ENCODE results near the gene HIVEP3.

DNA sequence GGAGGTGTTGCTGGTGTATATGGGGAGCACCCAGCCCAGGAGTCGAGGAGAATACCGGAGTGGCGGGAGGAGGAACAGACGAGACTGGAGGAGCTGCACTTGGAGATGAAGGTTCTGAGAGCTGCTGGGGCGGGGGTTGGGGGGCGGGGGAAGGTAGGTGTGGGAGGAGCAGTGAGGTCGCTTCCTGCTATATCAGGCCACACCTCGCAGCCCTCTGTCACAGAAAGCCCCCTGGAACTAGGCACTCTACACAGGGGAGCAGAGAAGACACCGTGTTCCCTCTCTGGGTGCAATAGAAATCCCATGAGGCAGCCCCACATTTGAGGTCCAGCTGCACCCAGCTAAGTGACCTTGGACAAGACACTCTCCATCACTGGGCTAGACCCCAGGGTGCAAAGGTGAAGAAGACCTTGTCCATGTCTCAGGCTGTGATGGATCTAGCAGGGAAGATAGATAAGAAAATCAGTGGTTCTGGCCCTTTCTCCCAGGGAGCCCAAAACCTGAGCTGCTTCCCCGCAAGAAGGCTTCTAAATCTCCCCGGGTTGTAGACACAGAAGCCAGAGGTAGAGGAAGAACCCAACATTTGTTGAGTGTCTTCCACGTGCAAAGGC lies 278.5 kb downstream of the HIVEP3 start:
- TF ChIP-seq, protein P1, sequence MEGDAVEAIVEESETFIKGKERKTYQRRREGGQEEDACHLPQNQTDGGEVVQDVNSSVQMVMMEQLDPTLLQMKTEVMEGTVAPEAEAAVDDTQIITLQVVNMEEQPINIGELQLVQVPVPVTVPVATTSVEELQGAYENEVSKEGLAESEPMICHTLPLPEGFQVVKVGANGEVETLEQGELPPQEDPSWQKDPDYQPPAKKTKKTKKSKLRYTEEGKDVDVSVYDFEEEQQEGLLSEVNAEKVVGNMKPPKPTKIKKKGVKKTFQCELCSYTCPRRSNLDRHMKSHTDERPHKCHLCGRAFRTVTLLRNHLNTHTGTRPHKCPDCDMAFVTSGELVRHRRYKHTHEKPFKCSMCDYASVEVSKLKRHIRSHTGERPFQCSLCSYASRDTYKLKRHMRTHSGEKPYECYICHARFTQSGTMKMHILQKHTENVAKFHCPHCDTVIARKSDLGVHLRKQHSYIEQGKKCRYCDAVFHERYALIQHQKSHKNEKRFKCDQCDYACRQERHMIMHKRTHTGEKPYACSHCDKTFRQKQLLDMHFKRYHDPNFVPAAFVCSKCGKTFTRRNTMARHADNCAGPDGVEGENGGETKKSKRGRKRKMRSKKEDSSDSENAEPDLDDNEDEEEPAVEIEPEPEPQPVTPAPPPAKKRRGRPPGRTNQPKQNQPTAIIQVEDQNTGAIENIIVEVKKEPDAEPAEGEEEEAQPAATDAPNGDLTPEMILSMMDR (IDR thresholded peaks at IDR 0.05) = no peak
- no peak for TF ChIP-seq EZH2 (IDR thresholded peaks at IDR 0.05; ENCODE audit: borderline replicate concordance, insufficient read depth, low read depth, low read length, poor library complexity, severe bottlenecking)
